H9 (cell line): Measurements from ENCODE around the gene KIAA0513. TPM values are rescaled to one million over a fixed set of nuclear protein-coding genes. Genes with fewer than 3 reads are reported as not detected.

ENCODE experiments used
- DNase-seq: peaks from one replicate; pipeline ENCODE4 v3.0.0-alpha.2; 2017
- H2AFZ ChIP-seq: one replicate; pipeline ENCODE4 v1.6.1; 2013; ENCODE audit warnings: mild to moderate bottlenecking, low read length, control low read depth, moderate library complexity
- H2AK5ac ChIP-seq: 2 replicates; pipeline ENCODE4 v1.6.1; 2013; ENCODE audit warnings: low read length, control low read depth, mixed read lengths; ENCODE audit not compliant: insufficient read length
- H2BK120ac ChIP-seq: one replicate; pipeline ENCODE4 v1.6.1; 2013; ENCODE audit warnings: low read depth, mild to moderate bottlenecking, low read length, control low read depth, inconsistent platforms; ENCODE audit not compliant: poor library complexity, severe bottlenecking
- H2BK12ac ChIP-seq: 2 replicates; pipeline ENCODE4 v1.6.1; 2013; ENCODE audit warnings: low read length, control low read depth, mixed read lengths, low read depth; ENCODE audit not compliant: insufficient read length
- H2BK15ac ChIP-seq: 2 replicates; pipeline ENCODE4 v1.6.1; 2013; ENCODE audit warnings: low read depth, low read length, control low read depth
- H2BK20ac ChIP-seq: one replicate; pipeline ENCODE4 v1.6.1; 2013; ENCODE audit warnings: low read depth, mild to moderate bottlenecking, low read length, control low read depth, inconsistent platforms; ENCODE audit not compliant: poor library complexity, severe bottlenecking
- H2BK5ac ChIP-seq: 2 replicates; pipeline ENCODE4 v1.6.1; 2013; ENCODE audit warnings: low read length, control low read depth, mixed read lengths; ENCODE audit not compliant: insufficient read length
- H3K14ac ChIP-seq: 2 replicates; pipeline ENCODE4 v1.6.1; 2013; ENCODE audit warnings: low read length, control low read depth; ENCODE audit not compliant: insufficient read depth
- H3K18ac ChIP-seq: 2 replicates; pipeline ENCODE4 v1.6.1; 2013; ENCODE audit warnings: low read depth, mild to moderate bottlenecking, mixed read lengths, low read length, control low read depth; ENCODE audit not compliant: insufficient read length
- H3K23ac ChIP-seq: 2 replicates; pipeline ENCODE4 v1.6.1; 2013; ENCODE audit warnings: low read length, control low read depth, mixed read lengths, low read depth; ENCODE audit not compliant: insufficient read length
- H3K23me2 ChIP-seq: 2 replicates; pipeline ENCODE4 v1.6.1; 2013; ENCODE audit warnings: low read depth, mild to moderate bottlenecking, mixed read lengths, low read length, control low read depth; ENCODE audit not compliant: insufficient read length, poor library complexity, severe bottlenecking
- H3K27ac ChIP-seq: 2 replicates; pipeline ENCODE4 v1.5.1; 2013; ENCODE audit warnings: low read length, control low read depth, mixed read lengths, low read depth; ENCODE audit not compliant: insufficient read length
- H3K27me3 ChIP-seq: 2 replicates; pipeline ENCODE4 v1.6.1; 2013; ENCODE audit warnings: low read length, control low read depth, inconsistent platforms; ENCODE audit not compliant: insufficient read depth
- H3K4ac ChIP-seq: 2 replicates; pipeline ENCODE4 v1.6.1; 2013; ENCODE audit warnings: low read depth, mild to moderate bottlenecking, control low read depth, inconsistent platforms, low read length, moderate library complexity
- H3K4me1 ChIP-seq: 2 replicates; pipeline ENCODE4 v1.6.1; 2013; ENCODE audit warnings: low read length, control low read depth, inconsistent platforms; ENCODE audit not compliant: insufficient read depth
- H3K4me2 ChIP-seq: 2 replicates; pipeline ENCODE4 v1.6.1; 2013; ENCODE audit warnings: low read length, control low read depth, mixed read lengths; ENCODE audit not compliant: insufficient read length, insufficient read depth
- H3K56ac ChIP-seq: 2 replicates; pipeline ENCODE4 v1.6.1; 2013; ENCODE audit warnings: low read depth, mild to moderate bottlenecking, mixed read lengths, low read length, control low read depth; ENCODE audit not compliant: insufficient read length
- H3K79me1 ChIP-seq: 2 replicates; pipeline ENCODE4 v1.6.1; 2013; ENCODE audit warnings: low read depth, mild to moderate bottlenecking, moderate library complexity, low read length, control low read depth, inconsistent platforms; ENCODE audit not compliant: insufficient read depth, poor library complexity, severe bottlenecking
- H3K79me2 ChIP-seq: 2 replicates; pipeline ENCODE4 v1.6.1; 2013; ENCODE audit warnings: low read length, control low read depth, inconsistent platforms; ENCODE audit not compliant: insufficient read depth
- H3K9ac ChIP-seq: 2 replicates; pipeline ENCODE4 v1.6.1; 2013; ENCODE audit warnings: low read length, control low read depth, mixed read lengths; ENCODE audit not compliant: insufficient read length; ENCODE audit errors: extremely low read depth
- H3K9me3 ChIP-seq: one replicate; pipeline ENCODE4 v1.6.1; 2013; ENCODE audit warnings: low read depth, low read length, inconsistent platforms; ENCODE audit not compliant: control insufficient read depth
- H3T11ph ChIP-seq: one replicate; pipeline ENCODE4 v1.6.1; 2013; ENCODE audit warnings: mild to moderate bottlenecking, low read length, control low read depth, inconsistent platforms
- H4K20me1 ChIP-seq: one replicate; pipeline ENCODE4 v1.6.1; 2013; ENCODE audit not compliant: control insufficient read depth, insufficient read length, insufficient read depth
- H4K5ac ChIP-seq: 2 replicates; pipeline ENCODE4 v1.6.1; 2013; ENCODE audit warnings: low read depth, mild to moderate bottlenecking, mixed read lengths, low read length, control low read depth; ENCODE audit not compliant: insufficient read length
- H4K8ac ChIP-seq: replicated peaks from 2 replicates; pipeline ENCODE4 v1.6.1; 2013; ENCODE audit warnings: low read length, control low read depth, mixed read lengths, low read depth; ENCODE audit not compliant: insufficient read length
- H4K91ac ChIP-seq: 2 replicates; pipeline ENCODE4 v1.6.1; 2013; ENCODE audit warnings: low read depth, mild to moderate bottlenecking, moderate library complexity, mixed read lengths, low read length, control low read depth; ENCODE audit not compliant: insufficient read length
- H3K27ac Mint-ChIP-seq, 3 experiments: 2 replicates in 2 of 3; 3 replicates in 1 of 3; pipeline ENCODE4 v1.8.0; 2020 to 2021; ENCODE audit warnings: mixed read lengths in 3 of 3, mild to moderate bottlenecking in 1 of 3, moderate library complexity in 1 of 3
- H3K27me3 Mint-ChIP-seq: 2 replicates; pipeline ENCODE4 v1.8.0; 2021; ENCODE audit warnings: low read depth, mild to moderate bottlenecking, moderate library complexity, mixed read lengths
- H3K36me3 Mint-ChIP-seq, 3 experiments: 2 replicates in 2 of 3; 3 replicates in 1 of 3; pipeline ENCODE4 v1.8.0; 2020 to 2021; ENCODE audit warnings: low read depth in 3 of 3, mixed read lengths in 3 of 3; ENCODE audit not compliant: insufficient read depth in 1 of 3
- H3K4me1 Mint-ChIP-seq, 2 experiments: 2 replicates each; pipeline ENCODE4 v1.8.0; 2020; ENCODE audit warnings: mixed read lengths in 2 of 2
- H3K4me3 Mint-ChIP-seq, 2 experiments: 2 replicates in 1 of 2; 3 replicates in 1 of 2; pipeline ENCODE4 v1.8.0; 2020 to 2021; ENCODE audit warnings: mild to moderate bottlenecking in 2 of 2, mixed read lengths in 2 of 2, moderate library complexity in 1 of 2
- H3K9me3 Mint-ChIP-seq, 2 experiments: 2 replicates in 1 of 2; 3 replicates in 1 of 2; pipeline ENCODE4 v1.8.0; 2020; ENCODE audit warnings: mild to moderate bottlenecking in 2 of 2, mixed read lengths in 2 of 2, moderate library complexity in 1 of 2
- WGBS: extraction: QIAGEN DNeasy Blood & Tissue Kit; methylation state at CpG from one replicate; pipeline ENCODE4 v1.1.7; 2013; ENCODE audit warnings: missing lambda C conversion rate, low lambda C conversion rate, mixed read lengths; ENCODE audit not compliant: insufficient read length; ENCODE audit errors: extremely low coverage; 5-methylcytosine and 5-hydroxymethylcytosine counted together
- total RNA-seq: library from RNA; stranded (reverse); gene quantifications from 2 replicates; pipeline ENCODE4 v1.2.1, GENCODE V29; 2021
- TF ChIP-seq, protein P1 (sequence below): fragments of 200-600 bp; sonication (generic); conservative IDR thresholded peaks from 3 replicates; pipeline ENCODE4 v1.8.0; 2021; ENCODE audit warnings: antibody characterized with exemption, mild to moderate bottlenecking

Gene KIAA0513
- total RNA-seq, 1 experiment from 2014 or later: 4.7 TPM

DNA sequence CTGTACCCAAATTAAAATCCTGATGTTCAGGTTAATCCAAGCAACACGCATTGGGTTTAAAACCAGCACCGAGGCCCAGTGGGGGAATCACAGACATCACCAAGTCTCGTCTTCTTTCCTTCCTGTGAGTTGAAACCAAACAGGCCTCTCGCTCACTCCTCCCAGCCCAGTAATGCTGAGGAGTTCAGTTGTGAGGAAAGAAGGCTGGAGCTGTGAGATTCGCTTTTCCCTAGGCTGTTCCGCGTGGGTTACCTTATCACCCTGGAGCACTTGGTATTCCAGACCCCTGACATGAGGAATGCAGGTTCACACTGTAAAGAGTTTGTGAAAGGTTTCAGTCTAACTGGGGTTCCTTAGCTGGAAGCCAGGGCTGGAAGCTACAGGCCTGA lies 63.9 kb downstream of the KIAA0513 start:
- no peaks in the 10 kb centered on the region for H3K4me1 ChIP-seq
- no peak overlapping the region for H2BK5ac ChIP-seq
- no peak overlapping the region for H2AFZ ChIP-seq
- no peak overlapping the region for H3K4me2 ChIP-seq
- no peaks in the 10 kb centered on the region for H3K23me2 ChIP-seq
- no peak overlapping the region for H4K91ac ChIP-seq
- no peak overlapping the region for H4K8ac ChIP-seq
- H3K79me1 ChIP-seq: no peaks in the 10 kb centered on the region
- H2BK120ac ChIP-seq: no peak overlapping the region
- no peak overlapping the region for H3K56ac ChIP-seq
- DNase-seq: no peak
- Mint-ChIP-seq H3K9me3 (no peaks in the 10 kb centered on the region), H3K4me3 (no peak overlapping the region), H3K4me1 (peaks cover 13 to 15% of the 10 kb centered on the region in 2 experiments), H3K27ac (no peak overlapping the region), H3K27me3 (peaks cover 56% of the 10 kb centered on the region), H3K36me3 (no peaks in the 10 kb centered on the region)
- H3T11ph ChIP-seq: no peak overlapping the region
- H3K18ac ChIP-seq: no peak overlapping the region
- TF ChIP-seq, protein P1, sequence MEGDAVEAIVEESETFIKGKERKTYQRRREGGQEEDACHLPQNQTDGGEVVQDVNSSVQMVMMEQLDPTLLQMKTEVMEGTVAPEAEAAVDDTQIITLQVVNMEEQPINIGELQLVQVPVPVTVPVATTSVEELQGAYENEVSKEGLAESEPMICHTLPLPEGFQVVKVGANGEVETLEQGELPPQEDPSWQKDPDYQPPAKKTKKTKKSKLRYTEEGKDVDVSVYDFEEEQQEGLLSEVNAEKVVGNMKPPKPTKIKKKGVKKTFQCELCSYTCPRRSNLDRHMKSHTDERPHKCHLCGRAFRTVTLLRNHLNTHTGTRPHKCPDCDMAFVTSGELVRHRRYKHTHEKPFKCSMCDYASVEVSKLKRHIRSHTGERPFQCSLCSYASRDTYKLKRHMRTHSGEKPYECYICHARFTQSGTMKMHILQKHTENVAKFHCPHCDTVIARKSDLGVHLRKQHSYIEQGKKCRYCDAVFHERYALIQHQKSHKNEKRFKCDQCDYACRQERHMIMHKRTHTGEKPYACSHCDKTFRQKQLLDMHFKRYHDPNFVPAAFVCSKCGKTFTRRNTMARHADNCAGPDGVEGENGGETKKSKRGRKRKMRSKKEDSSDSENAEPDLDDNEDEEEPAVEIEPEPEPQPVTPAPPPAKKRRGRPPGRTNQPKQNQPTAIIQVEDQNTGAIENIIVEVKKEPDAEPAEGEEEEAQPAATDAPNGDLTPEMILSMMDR: no peak
- no peak overlapping the region for H2BK20ac ChIP-seq
- no peak overlapping the region for H3K4ac ChIP-seq
- H3K27me3 ChIP-seq: no peaks in the 10 kb centered on the region
- H4K5ac ChIP-seq: no peak overlapping the region
- no peak overlapping the region for H3K27ac ChIP-seq
- no peak overlapping the region for H2BK15ac ChIP-seq
- H3K9me3 ChIP-seq: no peaks in the 10 kb centered on the region
- H3K23ac ChIP-seq: no peak overlapping the region
- H3K9ac ChIP-seq: no peak overlapping the region
- no peaks in the 10 kb centered on the region for H4K20me1 ChIP-seq
- H2AK5ac ChIP-seq: no peak overlapping the region
- H2BK12ac ChIP-seq: no peak overlapping the region
- WGBS: no CpG with 5 or more reads among the region's 7 CpGs
- no peak overlapping the region for H3K14ac ChIP-seq
- no peaks in the 10 kb centered on the region for H3K79me2 ChIP-seq
